ENCODE results near the gene TNKS2. TPM values are rescaled to one million over a fixed set of nuclear protein-coding genes. Genes with fewer than 3 reads are reported as not detected.

The TNKS2 gene
- total and polyA plus RNA-seq, 2 of the 13 experiments (the other 11 are each of a cell fraction or from before 2014, with no cell fraction given): 15.2 to 19.4 TPM

DNA sequence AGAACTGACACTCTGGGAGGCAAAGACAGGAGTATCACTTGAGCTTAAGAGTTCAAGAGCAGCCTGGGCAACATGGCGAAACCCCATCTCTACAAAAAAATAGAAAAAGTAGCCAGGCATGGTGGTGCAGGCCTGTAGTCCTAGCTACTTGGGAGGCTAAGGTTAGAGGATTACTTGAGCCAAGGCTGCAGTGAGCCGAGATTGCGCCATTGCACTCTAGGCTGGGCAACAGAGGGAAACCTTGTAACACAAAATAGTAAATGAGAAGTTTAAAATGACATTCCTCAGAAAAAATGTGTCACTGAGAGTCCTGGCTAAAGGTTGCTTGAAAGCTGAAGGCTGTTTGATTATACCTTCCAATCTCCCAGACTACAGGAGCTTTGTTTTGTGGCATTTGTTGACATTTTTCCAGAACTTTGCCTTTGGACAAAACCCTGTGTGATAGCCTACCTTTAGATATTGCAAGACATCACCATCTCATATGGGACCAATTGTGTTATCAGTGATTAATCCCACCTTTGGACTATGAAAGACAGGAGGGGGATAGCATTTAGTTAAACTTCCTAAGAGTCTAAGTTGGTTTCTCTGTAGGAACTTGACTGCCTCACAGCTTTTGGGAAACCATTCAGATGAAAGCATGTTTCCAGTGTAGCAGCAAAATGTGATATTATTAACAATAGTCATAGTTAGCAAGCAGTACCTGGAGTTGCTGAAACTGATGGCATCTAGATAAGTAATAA, 5.3 kb downstream of the TNKS2 start (continued):
- TF ChIP-seq RNF219 (CRISPR knock-in tag; IDR thresholded peaks at IDR 0.05): no peak
- TF ChIP-seq CBX5 (CRISPR knock-in tag; IDR thresholded peaks at IDR 0.05; ENCODE audit: borderline replicate concordance): no peak
- peak; percentile 31; the same call in 1 of the 2 replicates for TF ChIP-seq YEATS4 (CRISPR knock-in tag; IDR thresholded peaks at IDR 0.05; ENCODE audit: borderline replicate concordance)
- peak; percentile 92 for TF ChIP-seq ZNF460 (CRISPR knock-in tag; IDR thresholded peaks at IDR 0.05; ENCODE audit: borderline replicate concordance)
- no peak for TF ChIP-seq HNRNPH1 (optimal IDR thresholded peaks at IDR 0.05; ENCODE audit: low read depth, low read length)
- TF ChIP-seq ZNF138 (CRISPR knock-in tag; IDR thresholded peaks at IDR 0.05; ENCODE audit: low read depth): no peak
- TF ChIP-seq TAF15 (IDR thresholded peaks at IDR 0.05; ENCODE audit: low read depth, low read length, poor library complexity, severe bottlenecking): no peak
- no peak for TF ChIP-seq NR3C1 (CRISPR knock-in tag; IDR thresholded peaks at IDR 0.05)
- TF ChIP-seq GFI1 (CRISPR knock-in tag; IDR thresholded peaks at IDR 0.05; ENCODE audit: borderline replicate concordance): 0 out of 2 replicates have a peak, but pooled peaks have one; percentile 18
- TF ChIP-seq FOXC1 (CRISPR knock-in tag; IDR thresholded peaks at IDR 0.05; ENCODE audit: borderline replicate concordance): no peak
- no peak for TF ChIP-seq ZFP90 (CRISPR knock-in tag; IDR thresholded peaks at IDR 0.05; ENCODE audit: borderline replicate concordance)
- no peak for TF ChIP-seq MAF1 (CRISPR knock-in tag; IDR thresholded peaks at IDR 0.05; ENCODE audit: borderline replicate concordance)
- TF ChIP-seq EEA1 (CRISPR knock-in tag; IDR thresholded peaks at IDR 0.05; ENCODE audit: borderline replicate concordance): no peak
- TF ChIP-seq PLRG1 (conservative IDR thresholded peaks at IDR 0.05): no peak
- TF ChIP-seq HNF1A (IDR thresholded peaks at IDR 0.05; ENCODE audit: low read depth): no peak; the same call in 1 of the 2 replicates
- TF ChIP-seq HNF1A (CRISPR knock-in tag; IDR thresholded peaks at IDR 0.05; ENCODE audit: borderline replicate concordance): 0 out of 2 replicates have a peak, but pooled peaks have one; percentile 1
- no peak for TF ChIP-seq ZNF232 (CRISPR knock-in tag; IDR thresholded peaks at IDR 0.05; ENCODE audit: borderline replicate concordance)
- no peak for TF ChIP-seq FOXM1 (CRISPR knock-in tag; IDR thresholded peaks at IDR 0.05)
- no peak for TF ChIP-seq ZNF382 (CRISPR knock-in tag; IDR thresholded peaks at IDR 0.05; ENCODE audit: borderline replicate concordance)
- peak; percentile 73; the same call in 1 of the 2 replicates for TF ChIP-seq CHD4 (IDR thresholded peaks at IDR 0.05; ENCODE audit: borderline replicate concordance, low read length)
- TF ChIP-seq ZC3H4 (CRISPR knock-in tag; IDR thresholded peaks at IDR 0.05; ENCODE audit: borderline replicate concordance): no peak
- TF ChIP-seq ZSCAN20 (CRISPR knock-in tag; IDR thresholded peaks at IDR 0.05; ENCODE audit: borderline replicate concordance): no peak
- 0 out of 2 replicates have a peak, but pooled peaks have one; percentile 20 for TF ChIP-seq ZNF414 (CRISPR knock-in tag; IDR thresholded peaks at IDR 0.05)
